GM19193 (cell line): Measurements from ENCODE around the gene DPAGT1.

Experiments used
- POLR2A ChIP-seq: IDR thresholded peaks from 4 replicates; pipeline ENCODE4 v1.6.1; 2011; ENCODE audit not compliant: insufficient read depth, insufficient read length; ENCODE audit errors: extremely low read depth

Gene DPAGT1

GRCh38 chr11:119056421-119056999, 45.1 kb downstream of the DPAGT1 start:
- no peak for TF ChIP-seq POLR2A

DNA sequence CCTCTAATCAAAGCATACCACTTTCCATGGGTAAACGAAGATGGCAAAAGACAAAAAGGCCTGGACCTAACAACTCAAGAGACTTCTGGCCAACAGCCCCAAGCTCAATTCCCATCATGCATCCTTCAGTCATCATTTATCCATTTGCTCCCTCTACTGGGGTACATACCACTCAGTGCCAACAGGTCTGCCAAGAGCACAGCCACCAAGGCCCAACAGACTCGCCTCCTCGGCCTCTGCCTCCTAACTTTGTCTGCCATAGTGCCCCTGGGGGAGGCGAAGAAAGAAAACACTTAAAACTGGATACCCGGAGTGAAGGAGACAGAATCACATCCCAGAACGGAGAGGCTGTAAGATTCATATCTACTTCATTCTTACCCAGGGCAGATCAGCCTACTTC, 45.8 kb downstream of the DPAGT1 start:
- TF ChIP-seq POLR2A, result no peak

DNA sequence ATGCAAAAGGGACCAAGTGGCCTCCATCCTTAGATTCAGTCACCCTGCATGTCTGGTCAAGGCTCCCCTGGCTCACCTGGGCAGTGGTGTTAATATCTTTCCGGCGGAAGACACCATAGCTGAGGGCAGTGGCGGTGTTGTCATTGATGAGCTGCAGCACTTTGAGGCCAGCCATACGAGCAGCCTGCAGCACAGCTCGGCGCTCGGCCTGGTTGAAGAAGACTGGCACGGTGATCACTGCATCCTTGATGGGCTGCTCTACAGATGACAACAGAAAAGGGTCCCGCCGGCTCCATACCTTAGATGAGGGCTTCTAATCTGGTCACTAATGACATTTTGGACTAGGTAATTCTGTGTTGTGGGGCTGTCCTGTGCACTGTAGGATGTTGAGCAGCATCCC, 47.2 kb downstream of the DPAGT1 start:
- TF ChIP-seq POLR2A, result no peak

DNA sequence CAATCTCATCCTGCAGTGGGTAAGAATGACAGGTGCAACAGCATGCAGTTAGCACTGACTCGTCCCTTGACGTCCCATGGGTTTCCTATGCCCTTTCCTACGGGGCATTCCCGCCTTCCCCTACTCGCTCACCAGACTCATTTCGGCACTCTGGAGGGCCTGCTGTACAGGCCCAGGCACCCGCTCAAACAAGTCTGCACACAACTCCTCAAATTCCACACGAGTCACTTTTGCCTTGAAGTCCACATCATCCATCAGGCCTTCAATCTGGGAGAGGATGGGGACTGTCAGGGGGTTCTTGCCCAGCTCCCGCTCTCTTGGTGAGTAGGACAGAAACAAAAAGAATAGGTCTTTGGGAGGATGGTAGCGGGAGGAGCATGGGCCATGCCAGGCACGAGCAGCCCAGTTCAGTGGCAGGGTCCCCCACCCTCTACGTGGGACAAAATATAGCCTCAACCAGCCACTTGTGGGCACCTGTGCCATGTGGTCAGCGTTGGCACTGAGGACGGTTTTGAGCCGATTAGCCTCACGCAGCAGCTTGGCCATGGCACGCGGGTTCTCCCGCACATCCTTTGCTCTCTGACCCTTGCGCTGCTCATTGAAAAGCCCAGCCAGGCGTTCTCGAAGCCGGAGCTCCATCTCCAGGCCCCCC, 49.4 kb downstream of the DPAGT1 start:
- no peak for TF ChIP-seq POLR2A

DNA sequence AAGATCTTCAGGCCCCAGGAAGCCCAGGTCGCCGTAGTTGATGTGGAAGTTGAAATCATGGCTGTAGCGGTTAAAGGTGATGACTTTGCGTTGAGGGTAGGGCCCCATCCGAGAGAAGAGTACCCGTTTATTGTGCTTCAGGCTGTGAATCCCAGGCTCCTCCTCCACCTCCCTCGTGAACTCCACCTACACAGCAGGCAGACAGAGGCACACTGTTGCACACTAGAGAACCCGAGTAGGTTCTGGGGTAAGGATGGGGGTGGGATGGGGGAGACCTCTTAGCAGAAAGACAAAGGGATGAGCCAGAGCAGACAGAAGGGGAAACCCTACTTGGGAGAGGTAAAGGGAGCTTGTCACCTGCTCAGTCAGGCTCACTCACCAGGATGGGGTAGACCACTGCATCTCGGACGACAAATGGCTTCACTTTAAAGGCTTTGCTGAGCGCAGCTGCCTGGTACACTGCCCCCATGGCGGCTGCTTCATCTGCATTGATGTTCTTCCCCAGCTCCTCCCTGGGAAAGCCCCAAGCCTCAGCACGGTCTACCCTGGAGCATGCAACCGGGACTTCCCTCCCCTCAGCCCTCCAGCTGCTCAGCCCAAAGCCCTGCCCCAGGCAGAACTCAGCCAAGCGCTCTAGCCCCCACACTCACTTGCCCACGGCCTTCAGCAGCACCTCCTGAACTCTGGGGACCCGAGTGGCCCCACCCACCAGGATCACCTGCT, 50.1 kb downstream of the DPAGT1 start:
- peak; percentile 39 for TF ChIP-seq POLR2A

DNA sequence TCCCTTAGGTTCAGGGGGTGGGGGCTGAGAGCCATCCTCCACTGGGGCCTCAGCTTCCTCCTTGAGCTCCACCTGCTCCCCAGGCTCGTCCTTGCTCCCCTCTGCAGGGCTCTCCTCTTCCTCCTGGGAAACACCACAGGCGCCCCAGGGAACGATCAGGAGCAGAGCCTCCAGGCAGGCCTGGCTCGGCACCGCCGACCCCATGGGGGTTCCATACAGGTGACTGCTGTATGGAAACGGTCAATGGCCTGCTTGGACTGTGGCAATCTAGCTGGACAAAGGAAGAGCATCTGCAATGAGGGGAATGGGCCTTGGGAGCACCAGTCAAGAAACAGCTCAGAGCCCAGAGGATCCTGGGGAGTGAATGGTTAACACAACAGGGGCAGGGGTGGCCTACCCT, 52.6 kb downstream of the DPAGT1 start:
- no peak for TF ChIP-seq POLR2A

GRCh38 chr11:119048644-119049043, 53.0 kb downstream of the DPAGT1 start:
- no peak for TF ChIP-seq POLR2A

DNA sequence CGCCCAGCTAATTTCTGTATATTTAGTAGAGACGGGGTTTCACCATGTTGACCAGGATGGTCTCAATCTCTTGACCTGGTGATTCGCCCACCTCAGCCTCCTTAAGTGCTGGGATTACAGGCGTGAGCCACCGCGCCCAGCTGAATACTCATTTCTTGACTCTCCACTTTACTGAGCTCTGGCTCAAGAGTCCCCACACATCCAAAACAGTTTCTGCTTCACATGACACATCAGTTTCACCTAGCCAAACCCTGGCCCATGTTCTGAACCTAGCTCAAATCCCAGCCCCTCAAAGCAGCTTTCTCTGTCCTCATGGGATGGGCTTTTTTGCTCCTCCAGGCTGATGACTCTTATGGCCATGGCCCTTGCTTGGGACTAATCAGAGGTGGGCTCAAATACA, 54.4 kb downstream of the DPAGT1 start:
- TF ChIP-seq POLR2A, result no peak
